ENCODE data around the gene C1QTNF12. TPM values are rescaled to one million over a fixed set of nuclear protein-coding genes. Genes with fewer than 3 reads are reported as not detected.

Gene C1QTNF12
- total RNA-seq, 2 experiments from 2014 or later: 3.4 to 4.8 TPM

DNA sequence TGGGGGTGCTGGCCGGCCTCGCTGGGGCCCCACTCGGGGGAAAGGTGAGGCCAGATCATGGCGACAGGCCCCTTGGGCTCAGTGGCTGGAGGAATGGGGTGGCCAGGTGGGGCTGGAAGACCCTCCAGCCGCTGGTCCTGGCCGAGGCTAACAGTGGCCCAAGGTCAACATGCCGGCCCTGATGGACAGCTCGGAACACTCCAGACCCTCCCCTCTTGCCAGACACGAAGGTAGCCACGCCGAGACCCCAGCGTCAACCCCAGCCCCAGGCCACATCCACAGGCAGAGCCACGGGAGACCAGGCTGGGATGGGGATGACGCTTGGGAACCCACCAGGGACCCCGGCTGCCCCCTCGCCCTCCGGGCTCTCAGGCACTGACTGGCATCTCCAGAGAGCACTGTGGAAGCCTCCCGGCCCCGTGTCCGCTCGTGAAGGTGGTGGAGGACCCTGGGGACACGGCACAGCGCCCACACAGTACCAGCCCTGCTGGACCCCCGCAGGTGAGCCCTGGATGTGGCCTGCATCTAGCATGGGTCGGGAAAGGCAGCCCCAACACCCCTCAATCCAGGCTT is 905 bp upstream of the C1QTNF12 start:
- H3K4me3 Mint-ChIP-seq: no peak overlapping the region
- H3K36me3 Mint-ChIP-seq (ENCODE audit: low read depth): peaks cover 5% of the 10 kb centered on the region
- TF ChIP-seq, protein P1, sequence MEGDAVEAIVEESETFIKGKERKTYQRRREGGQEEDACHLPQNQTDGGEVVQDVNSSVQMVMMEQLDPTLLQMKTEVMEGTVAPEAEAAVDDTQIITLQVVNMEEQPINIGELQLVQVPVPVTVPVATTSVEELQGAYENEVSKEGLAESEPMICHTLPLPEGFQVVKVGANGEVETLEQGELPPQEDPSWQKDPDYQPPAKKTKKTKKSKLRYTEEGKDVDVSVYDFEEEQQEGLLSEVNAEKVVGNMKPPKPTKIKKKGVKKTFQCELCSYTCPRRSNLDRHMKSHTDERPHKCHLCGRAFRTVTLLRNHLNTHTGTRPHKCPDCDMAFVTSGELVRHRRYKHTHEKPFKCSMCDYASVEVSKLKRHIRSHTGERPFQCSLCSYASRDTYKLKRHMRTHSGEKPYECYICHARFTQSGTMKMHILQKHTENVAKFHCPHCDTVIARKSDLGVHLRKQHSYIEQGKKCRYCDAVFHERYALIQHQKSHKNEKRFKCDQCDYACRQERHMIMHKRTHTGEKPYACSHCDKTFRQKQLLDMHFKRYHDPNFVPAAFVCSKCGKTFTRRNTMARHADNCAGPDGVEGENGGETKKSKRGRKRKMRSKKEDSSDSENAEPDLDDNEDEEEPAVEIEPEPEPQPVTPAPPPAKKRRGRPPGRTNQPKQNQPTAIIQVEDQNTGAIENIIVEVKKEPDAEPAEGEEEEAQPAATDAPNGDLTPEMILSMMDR (IDR thresholded peaks at IDR 0.05): no peak
- ChIA-PET CTCF (no interaction called here), POLR2A (no interaction called here)
- H3K4me1 Mint-ChIP-seq (ENCODE audit: low read depth): no peaks in the 10 kb centered on the region
- no peak overlapping the region for H3K27ac ChIP-seq (ENCODE audit: low read depth in 1 of 2, low read length in 2 of 2)
- no peak overlapping the region for H3K4me3 ChIP-seq (ENCODE audit: low read length)
- intact Hi-C loops (cut with DNase I, micrococcal nuclease): no loop called here
- no peaks in the 10 kb centered on the region for H3K36me3 ChIP-seq (ENCODE audit: insufficient read depth, low read length)
- ATAC-seq (ENCODE audit: poor library complexity): no peak
- no peak for DNase-seq
- peaks cover 11 to 17% of the 10 kb centered on the region in 2 experiments for H3K27me3 ChIP-seq (ENCODE audit: control insufficient read depth in 1 of 2, insufficient read depth in 2 of 2, low read length in 2 of 2)
- H3K9me3 Mint-ChIP-seq: no peaks in the 10 kb centered on the region
- peaks cover 0 to 9% of the 10 kb centered on the region in 2 experiments for H3K9me3 ChIP-seq (ENCODE audit: control insufficient read depth in 1 of 2, insufficient read depth in 1 of 2, low read length in 2 of 2)
- no peak overlapping the region for H3K27ac Mint-ChIP-seq
- peaks cover 24% of the 10 kb centered on the region for H3K4me1 ChIP-seq (ENCODE audit: insufficient read depth, low read length)
- no peaks in the 10 kb centered on the region for H3K27me3 Mint-ChIP-seq

DNA sequence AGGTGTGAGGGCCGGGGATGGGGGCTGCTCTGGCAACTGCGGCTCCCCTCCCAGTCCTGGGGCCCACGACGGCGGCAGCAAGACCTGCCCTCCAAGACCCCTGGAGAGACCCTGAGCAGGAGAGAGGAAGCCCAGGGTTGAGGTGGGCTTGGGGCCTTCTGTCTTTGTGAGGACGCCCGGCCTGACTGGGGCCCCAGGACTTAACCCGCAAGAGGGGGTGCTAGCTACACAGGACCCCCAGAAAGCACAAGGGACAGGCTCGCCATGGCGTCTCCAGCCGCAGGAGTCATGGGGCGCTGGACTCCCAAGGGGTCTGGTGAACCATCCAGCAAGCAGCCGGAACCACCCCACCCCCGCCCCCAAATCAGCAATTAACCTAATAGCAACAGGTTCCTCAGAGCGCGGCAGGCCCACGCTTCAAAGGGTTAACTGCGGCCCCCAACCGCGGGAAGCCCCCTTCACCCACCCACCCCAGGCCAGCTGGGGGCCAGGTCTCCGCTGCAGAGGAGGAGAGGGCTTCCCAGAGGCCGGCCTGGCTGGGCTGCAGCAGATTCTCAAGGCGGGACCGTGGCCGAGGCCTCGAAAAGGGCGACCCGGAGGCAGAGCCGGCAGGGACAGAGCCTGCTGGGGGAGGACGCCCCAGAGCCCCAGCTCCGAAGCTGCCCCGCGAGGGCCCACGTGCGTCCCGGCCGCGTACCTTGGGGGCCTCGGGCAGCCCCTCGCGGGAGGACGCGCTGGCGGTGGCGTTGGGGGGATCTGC is 525 bp downstream of the C1QTNF12 start:
- Mint-ChIP-seq H3K4me3 (no peak overlapping the region), H3K27me3 (no peaks in the 10 kb centered on the region), H3K27ac (no peak overlapping the region), H3K36me3 (ENCODE audit: low read depth) (no peaks in the 10 kb centered on the region), H3K4me1 (ENCODE audit: low read depth) (no peaks in the 10 kb centered on the region), H3K9me3 (no peaks in the 10 kb centered on the region)
- intact Hi-C loops (cut with DNase I, micrococcal nuclease): no loop called here
- TF ChIP-seq, protein P1 (IDR thresholded peaks at IDR 0.05): no peak
- no peak overlapping the region for H3K27ac ChIP-seq (ENCODE audit: low read depth in 1 of 2, low read length in 2 of 2)
- CTCF ChIA-PET: no interaction called here
- peaks cover 17% of the 10 kb centered on the region for H3K4me1 ChIP-seq (ENCODE audit: insufficient read depth, low read length)
- POLR2A ChIA-PET: no interaction called here
- peaks cover 11 to 17% of the 10 kb centered on the region in 2 experiments for H3K27me3 ChIP-seq (ENCODE audit: control insufficient read depth in 1 of 2, insufficient read depth in 2 of 2, low read length in 2 of 2)
- H3K36me3 ChIP-seq (ENCODE audit: insufficient read depth, low read length): no peaks in the 10 kb centered on the region
- DNase-seq (no peak), ATAC-seq (ENCODE audit: poor library complexity) (no peak)
- H3K4me3 ChIP-seq (ENCODE audit: low read length): no peak overlapping the region
- peaks cover 0 to 18% of the 10 kb centered on the region in 2 experiments for H3K9me3 ChIP-seq (ENCODE audit: control insufficient read depth in 1 of 2, insufficient read depth in 1 of 2, low read length in 2 of 2)

DNA sequence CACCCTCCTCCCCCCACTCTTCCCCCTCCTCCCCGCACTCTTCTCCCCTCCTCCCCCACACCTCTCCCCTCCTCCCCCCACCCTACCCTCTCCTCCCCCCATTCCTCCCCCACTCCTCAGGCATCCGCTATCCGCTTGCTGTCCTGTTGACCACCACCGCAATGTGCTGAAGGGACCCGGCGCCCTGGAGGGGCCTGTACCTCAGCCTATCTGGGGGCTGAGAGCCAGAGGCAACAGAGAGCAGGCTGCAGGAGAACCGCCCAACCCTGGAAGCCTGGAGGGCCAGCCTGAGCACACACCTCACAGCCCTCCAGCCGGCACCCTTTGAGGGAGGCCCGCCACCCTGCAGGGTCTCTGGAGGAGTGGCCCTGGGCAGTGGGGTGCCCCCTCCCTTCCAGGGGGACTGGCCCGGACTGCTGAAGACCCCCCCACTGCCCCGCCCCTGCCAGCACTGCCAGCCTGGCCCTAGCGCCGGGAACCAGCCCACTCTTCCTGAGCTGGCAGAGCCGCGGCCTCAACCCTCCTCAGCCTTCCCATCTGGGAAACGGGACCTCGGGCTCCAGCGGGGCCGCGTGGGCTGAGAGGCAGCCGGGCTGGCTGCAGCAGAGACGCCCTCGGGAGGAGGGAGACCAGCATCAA is 1.2 kb downstream of the C1QTNF12 start:
- ChIA-PET POLR2A (no interaction called here), CTCF (no interaction called here)
- intact Hi-C loops (cut with DNase I, micrococcal nuclease): no loop called here
- Histone ChIP-seq H3K27me3 (ENCODE audit: control insufficient read depth in 1 of 2, insufficient read depth in 2 of 2, low read length in 2 of 2) (peaks cover 11 to 17% of the 10 kb centered on the region in 2 experiments), H3K27ac (ENCODE audit: low read depth in 1 of 2, low read length in 2 of 2) (no peak overlapping the region), H3K36me3 (ENCODE audit: insufficient read depth, low read length) (no peaks in the 10 kb centered on the region), H3K4me3 (ENCODE audit: low read length) (no peak overlapping the region), H3K9me3 (ENCODE audit: control insufficient read depth in 1 of 2, insufficient read depth in 1 of 2, low read length in 2 of 2) (peaks cover 0 to 18% of the 10 kb centered on the region in 2 experiments), H3K4me1 (ENCODE audit: insufficient read depth, low read length) (peaks cover 10% of the 10 kb centered on the region)
- no peak overlapping the region for H3K4me3 Mint-ChIP-seq
- no peak overlapping the region for H3K27ac Mint-ChIP-seq
- no peak for ATAC-seq (ENCODE audit: poor library complexity)
- TF ChIP-seq, protein P1 (IDR thresholded peaks at IDR 0.05): no peak
- DNase-seq: no peak
- H3K36me3 Mint-ChIP-seq (ENCODE audit: low read depth): no peaks in the 10 kb centered on the region
- H3K27me3 Mint-ChIP-seq: no peaks in the 10 kb centered on the region
- H3K4me1 Mint-ChIP-seq (ENCODE audit: low read depth): no peaks in the 10 kb centered on the region
- H3K9me3 Mint-ChIP-seq: no peaks in the 10 kb centered on the region

Measured in CD4-positive, alpha-beta T cell (primary cell).